ENCODE results near the gene ATRN. TPM values are rescaled to one million over a fixed set of nuclear protein-coding genes. Genes with fewer than 3 reads are reported as not detected.

Gene ATRN
- total and polyA plus RNA-seq, 7 donors = 1.2 to 16.1 (median 11.4) TPM

DNA sequence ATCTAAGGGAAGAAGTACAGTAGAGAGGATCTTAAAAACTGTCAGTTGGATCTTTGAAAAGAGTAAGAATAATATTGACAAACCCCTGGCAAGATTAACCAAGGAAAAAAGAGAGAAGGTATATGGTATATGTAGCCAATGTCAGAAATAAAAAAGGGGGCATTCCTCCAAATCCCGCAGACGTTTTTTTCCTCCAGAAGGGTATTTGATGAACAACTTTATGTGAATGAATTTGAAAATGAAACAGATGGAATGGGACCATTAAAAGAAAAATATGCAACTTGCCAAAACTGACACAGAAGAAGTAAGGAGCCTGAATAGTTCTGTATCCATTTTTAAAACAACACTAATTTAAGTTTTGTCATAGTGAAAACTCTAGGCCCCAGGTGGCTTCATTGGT, 156.7 kb downstream of the ATRN start:
- intact Hi-C loops (cut with DNase I) = no loop called here
- H3K4me3 ChIP-seq = no peak overlapping the region
- peaks cover 0 to 36% (median 6%) of the 10 kb centered on the region in 4 donors for H3K36me3 ChIP-seq
- H3K9me3 ChIP-seq = no peaks in the 10 kb centered on the region
- 90 to 96% methylated on average over 2 of the region's 2 CpGs for WGBS, 2 donors
- H3K27me3 ChIP-seq = no peaks in the 10 kb centered on the region
- H3K27ac ChIP-seq = no peak overlapping the region
- no peak for DNase-seq
- no peaks in the 10 kb centered on the region for H3K4me1 ChIP-seq
- TF ChIP-seq, protein P1, sequence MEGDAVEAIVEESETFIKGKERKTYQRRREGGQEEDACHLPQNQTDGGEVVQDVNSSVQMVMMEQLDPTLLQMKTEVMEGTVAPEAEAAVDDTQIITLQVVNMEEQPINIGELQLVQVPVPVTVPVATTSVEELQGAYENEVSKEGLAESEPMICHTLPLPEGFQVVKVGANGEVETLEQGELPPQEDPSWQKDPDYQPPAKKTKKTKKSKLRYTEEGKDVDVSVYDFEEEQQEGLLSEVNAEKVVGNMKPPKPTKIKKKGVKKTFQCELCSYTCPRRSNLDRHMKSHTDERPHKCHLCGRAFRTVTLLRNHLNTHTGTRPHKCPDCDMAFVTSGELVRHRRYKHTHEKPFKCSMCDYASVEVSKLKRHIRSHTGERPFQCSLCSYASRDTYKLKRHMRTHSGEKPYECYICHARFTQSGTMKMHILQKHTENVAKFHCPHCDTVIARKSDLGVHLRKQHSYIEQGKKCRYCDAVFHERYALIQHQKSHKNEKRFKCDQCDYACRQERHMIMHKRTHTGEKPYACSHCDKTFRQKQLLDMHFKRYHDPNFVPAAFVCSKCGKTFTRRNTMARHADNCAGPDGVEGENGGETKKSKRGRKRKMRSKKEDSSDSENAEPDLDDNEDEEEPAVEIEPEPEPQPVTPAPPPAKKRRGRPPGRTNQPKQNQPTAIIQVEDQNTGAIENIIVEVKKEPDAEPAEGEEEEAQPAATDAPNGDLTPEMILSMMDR (IDR thresholded peaks at IDR 0.05) = no peak
- no peak for TF ChIP-seq POLR2A (IDR thresholded peaks at IDR 0.05)
- no peak for TF ChIP-seq EP300 (IDR thresholded peaks at IDR 0.05)
- no peak for TF ChIP-seq POLR2AphosphoS5 (IDR thresholded peaks at IDR 0.05)

DNA sequence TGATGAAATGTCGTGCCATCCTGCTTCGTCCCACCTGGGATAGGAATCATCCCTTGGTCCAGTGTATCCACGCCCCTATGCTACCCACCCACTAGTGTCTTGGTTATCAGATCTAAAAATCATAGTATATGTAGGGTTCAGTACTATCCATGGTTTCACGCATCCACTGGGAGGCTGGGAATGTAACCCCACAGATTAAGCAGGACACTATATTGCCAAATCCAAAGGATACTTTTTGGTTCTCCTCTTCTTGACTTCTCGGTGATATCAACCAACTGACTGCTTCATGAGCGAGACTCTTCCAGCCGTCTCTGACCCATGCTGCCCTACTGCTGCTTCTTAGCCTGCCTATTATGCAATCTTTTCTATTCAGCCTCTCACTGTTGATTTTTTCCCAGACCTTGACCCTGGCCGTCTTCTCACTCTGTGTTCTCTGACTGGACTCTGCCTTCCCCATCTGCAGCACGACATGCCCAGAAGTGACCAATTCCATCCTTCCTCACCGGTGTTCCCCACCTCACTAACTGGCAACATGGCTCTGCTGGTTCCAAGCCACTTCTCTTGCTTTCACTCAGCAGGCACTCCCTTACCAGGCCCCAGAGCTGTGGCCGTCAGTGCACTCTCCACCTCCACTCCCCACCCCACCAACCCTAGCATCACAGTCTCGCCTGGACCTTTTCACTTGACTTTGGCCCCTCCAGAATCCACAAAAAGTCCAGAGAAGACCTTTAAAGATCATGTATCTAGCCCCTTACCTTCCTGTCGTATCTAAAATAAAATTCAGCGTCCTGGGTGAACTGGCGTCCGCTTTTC, 157.9 kb downstream of the ATRN start:
- H3K9me3 ChIP-seq = no peaks in the 10 kb centered on the region
- no peak for DNase-seq
- TF ChIP-seq EP300 (IDR thresholded peaks at IDR 0.05) (no peak), POLR2AphosphoS5 (IDR thresholded peaks at IDR 0.05) (no peak), POLR2A (IDR thresholded peaks at IDR 0.05) (no peak)
- TF ChIP-seq, protein P1 (IDR thresholded peaks at IDR 0.05) = no peak
- H3K27ac ChIP-seq = no peak overlapping the region
- intact Hi-C loops (cut with DNase I) = no loop called here
- no peaks in the 10 kb centered on the region for H3K27me3 ChIP-seq
- no peak overlapping the region for H3K4me3 ChIP-seq
- peaks cover 0 to 32% (median 6%) of the 10 kb centered on the region in 4 donors for H3K36me3 ChIP-seq
- no peaks in the 10 kb centered on the region for H3K4me1 ChIP-seq
- WGBS, 2 donors = 87% methylated on average over 16 of the region's 16 CpGs

- Histone ChIP-seq H3K27ac (no peak overlapping the region), H3K4me1 (no peaks in the 10 kb centered on the region), H3K9me3 (no peaks in the 10 kb centered on the region), H3K36me3 (peaks cover 0 to 40% (median 6%) of the 10 kb centered on the region in 4 donors), H3K4me3 (no peak overlapping the region), H3K27me3 (no peaks in the 10 kb centered on the region)
- TF ChIP-seq, protein P1 (IDR thresholded peaks at IDR 0.05) = no peak
- TF ChIP-seq EP300 (IDR thresholded peaks at IDR 0.05) (no peak), POLR2AphosphoS5 (IDR thresholded peaks at IDR 0.05) (no peak)
- no peak for DNase-seq
- intact Hi-C loops (cut with DNase I) = no loop called here
- 90% methylated on average over 2 of the region's 2 CpGs for WGBS, 2 donors
Measured at GRCh38 chr20:3629893-3630292, 159.1 kb downstream of the ATRN start.

DNA sequence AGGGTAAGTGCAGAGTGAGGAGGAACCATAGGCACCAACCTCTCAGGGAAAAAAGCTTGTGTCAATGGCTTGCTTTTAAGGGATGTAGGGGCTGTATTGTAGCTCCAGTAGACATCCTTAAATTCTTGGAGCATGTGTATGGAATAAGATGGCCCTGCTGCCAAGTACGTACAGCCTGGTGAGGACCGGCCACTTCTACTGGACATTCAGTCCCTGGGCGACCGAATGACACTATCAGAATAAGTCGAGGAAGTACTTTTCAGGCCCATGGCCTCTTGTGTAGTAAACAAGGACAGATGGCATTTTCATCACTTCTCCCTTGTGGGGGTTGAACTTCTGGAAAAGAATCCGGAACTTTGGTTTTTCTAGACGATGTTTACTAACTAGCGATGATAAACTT, 159.6 kb downstream of the ATRN start:
- TF ChIP-seq, protein P1 (IDR thresholded peaks at IDR 0.05) = no peak
- no peak for TF ChIP-seq POLR2AphosphoS5 (IDR thresholded peaks at IDR 0.05)
- TF ChIP-seq EP300 (IDR thresholded peaks at IDR 0.05) = no peak
- no peak for TF ChIP-seq POLR2A (IDR thresholded peaks at IDR 0.05)
- no peak overlapping the region for H3K4me3 ChIP-seq
- no peaks in the 10 kb centered on the region for H3K27me3 ChIP-seq
- H3K4me1 ChIP-seq = no peaks in the 10 kb centered on the region
- DNase-seq = no peak
- peaks cover 0 to 39% (median 6%) of the 10 kb centered on the region in 4 donors for H3K36me3 ChIP-seq
- H3K9me3 ChIP-seq = no peaks in the 10 kb centered on the region
- no peak overlapping the region for H3K27ac ChIP-seq
- intact Hi-C loops (cut with DNase I) = no loop called here
- 85 to 87% methylated on average over 8 of the region's 8 CpGs for WGBS, 2 donors

Data from sigmoid colon (tissue), 7 donors.